HG02798 (cell line): ENCODE results near the gene PTMS.
"Not testable (repeated sequence)": the region's sequence is repeated elsewhere in the genome, so short reads cannot be mapped to it uniquely, and the experiment has no call there.

Experiments
- ATAC-seq: cut with Tn5 transposase; IDR thresholded peaks from one replicate; pipeline ENCODE4 v1.9.1; 2021; ENCODE audit warnings: mild to moderate bottlenecking; ENCODE audit not compliant: unreplicated experiment, poor library complexity

The PTMS gene, protein sequence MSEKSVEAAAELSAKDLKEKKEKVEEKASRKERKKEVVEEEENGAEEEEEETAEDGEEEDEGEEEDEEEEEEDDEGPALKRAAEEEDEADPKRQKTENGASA

DNA sequence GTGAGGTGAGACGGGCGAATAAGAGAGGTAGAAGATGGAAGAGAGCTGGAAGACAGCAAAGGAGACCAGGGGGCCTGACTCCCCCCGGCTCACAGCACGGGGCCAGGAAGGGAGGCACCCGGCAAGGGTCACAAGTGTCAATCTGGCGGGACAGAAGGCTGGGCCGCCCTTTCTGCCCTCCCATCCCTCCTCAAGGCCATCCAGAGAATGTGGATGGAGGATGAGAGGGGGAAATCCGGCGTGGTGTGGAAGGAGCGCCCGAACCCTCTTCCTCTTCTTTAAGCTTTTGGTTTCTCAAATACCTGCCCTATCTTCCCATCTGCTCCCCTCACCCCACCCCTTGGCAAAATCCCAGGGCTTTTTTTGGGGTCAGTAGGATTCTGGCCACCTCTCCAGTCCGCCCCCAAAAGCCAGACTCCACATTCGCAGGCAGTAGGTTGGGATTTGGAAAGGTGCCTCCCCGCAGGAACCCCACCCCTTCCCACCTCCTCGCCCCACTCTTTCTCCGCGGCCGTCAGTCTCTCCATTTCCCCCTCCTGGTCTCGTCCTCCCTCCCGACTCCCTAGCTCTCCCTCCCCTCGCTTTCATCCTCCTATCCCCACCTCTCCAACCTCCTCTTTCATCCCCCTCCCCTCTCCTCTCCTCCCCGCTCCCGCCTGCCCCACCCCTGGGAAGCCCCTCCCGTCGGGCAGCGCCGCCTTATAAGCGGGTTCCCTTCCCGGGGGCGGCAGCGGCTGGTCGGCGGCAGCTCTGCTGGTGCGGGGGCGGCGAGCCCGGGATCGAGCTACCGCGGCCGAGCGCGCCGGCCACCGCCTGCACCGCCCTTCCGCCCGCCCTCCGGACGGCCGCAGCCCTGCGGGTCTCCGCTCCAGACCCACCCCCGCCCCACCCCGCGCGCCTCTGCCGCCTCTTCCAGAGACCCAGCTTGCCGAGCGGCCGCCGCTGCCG is at the start of gene PTMS:
TSS of gene PTMS (plus strand) at position 730 of the 948 bp plus-strand sequence. CDS start 343 bp downstream, outside the sequence.
- ATAC-seq, result peak; percentile 26

DNA sequence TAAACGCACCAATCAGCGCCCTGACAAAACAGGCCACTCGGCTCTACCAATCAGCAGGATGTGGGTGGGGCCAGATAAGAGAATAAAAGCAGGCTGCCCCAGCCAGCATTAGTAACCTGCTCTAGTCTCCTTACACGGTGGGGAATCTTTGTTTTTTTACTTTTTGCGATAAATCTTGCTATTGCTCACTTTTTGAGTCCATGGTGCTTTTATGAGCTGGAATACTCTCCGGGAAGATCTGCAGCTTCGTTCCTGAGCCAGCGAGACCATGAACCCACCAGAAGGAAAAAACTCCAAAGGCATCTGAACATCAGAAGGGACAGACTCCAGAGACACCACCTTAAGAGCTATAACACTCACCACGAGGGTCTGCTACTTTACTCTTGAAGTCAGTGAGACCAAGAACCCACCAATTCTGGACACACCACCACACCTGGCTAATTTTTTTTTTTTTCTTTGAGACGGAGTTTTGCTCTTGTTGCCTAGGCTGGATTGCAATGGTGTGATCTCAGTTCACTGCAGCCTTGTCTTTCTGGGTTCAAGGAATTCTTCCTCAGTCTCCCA is 49.2 kb upstream of the PTMS start:
- no peak for ATAC-seq

DNA sequence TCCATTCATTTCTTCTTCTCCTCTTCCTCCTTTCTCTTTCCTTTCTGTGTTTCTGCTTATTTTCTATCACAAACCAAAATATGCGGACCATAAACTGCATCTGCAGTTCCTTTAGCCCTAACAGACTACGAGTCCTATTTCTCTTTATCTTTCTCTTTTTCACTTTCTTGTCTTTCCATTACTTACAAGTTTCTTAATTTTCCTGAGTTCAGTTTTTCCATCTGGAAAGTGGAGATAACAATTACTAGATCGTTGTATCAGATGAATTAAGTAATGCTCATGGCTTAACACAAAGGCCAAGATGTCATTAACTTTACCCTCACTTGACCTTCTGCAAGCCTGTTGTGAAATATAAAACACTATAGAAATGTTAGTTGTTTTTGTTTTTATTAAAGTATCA is 43.3 kb upstream of the PTMS start:
- no peak for ATAC-seq

DNA sequence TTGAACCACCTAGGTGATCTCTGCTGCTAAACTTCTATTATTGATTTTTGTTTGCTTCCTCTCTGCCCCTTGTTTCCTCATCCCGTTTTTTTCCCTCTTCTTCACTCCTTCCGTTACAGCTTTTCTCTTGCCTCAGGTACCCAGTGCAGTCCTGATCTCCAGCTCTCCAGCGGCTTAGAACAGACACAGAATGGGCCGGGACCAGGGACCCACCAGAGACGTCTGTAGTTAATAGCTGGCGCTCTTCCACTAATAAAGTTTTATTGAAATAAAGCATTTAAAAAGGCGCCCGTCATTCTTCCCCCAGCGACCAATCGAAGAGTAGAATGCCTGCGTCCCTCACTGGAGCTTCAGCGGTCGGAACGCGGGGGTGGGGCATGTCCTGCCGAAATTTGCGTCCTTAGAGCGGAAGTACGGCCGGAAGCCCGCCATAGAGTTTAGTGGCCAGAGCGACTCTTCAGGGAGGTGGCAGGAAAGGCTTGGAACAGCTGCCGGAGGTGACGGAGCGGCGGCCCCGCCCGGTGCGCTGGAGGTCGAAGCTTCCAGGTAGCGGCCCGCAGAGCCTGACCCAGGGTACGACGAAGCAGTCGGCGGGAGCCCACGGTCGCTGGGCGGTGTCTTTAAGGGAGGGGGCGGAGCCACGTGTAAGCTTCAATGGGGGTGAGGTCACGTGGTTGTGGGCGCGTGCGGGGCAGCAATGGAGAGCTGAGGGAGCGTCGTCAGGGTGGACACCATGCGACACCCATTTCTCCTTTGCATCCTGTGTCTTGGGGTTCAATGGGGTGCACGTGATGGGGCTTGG is 42.4 kb upstream of the PTMS start, which contains the start of gene COPS7A:
TSS of gene COPS7A (plus strand) at position 440 of the 802 bp plus-strand sequence. CDS start 611 bp downstream, outside the sequence.
- ATAC-seq, result peak; percentile 96

DNA sequence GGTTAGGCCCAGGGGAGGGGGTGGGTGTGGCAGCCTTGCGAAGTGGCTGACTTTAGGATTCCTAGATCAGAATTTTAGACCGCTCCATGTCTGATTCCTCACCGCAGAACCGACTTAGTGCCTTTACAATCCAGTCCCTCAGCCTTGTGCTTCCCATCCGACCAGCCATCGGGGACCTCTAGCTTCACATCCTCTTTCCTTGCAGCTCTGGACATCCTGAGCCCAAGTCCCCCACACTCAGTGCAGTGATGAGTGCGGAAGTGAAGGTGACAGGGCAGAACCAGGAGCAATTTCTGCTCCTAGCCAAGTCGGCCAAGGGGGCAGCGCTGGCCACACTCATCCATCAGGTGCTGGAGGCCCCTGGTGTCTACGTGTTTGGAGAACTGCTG is 41.8 kb upstream of the PTMS start:
- peak; percentile 9 for ATAC-seq

DNA sequence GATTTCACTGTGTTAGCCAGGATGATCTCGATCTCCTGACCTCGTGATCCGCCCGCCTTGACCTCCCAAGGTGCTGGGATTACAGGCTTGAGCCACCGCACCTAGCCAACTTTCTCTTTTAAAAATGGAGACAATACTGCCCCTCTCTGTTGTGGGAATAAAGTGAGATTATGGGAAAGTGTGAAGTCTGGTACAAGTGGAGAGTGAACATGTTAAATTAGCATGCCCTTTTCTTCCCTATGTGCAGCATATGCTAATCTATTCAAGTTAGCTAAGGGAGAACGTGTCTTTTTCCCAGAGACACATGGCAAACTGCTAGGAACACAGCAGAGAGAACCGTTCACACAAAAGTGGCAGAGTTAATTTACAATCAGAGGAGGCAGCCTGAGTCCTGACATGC is 40.8 kb upstream of the PTMS start:
- ATAC-seq, result no peak

DNA sequence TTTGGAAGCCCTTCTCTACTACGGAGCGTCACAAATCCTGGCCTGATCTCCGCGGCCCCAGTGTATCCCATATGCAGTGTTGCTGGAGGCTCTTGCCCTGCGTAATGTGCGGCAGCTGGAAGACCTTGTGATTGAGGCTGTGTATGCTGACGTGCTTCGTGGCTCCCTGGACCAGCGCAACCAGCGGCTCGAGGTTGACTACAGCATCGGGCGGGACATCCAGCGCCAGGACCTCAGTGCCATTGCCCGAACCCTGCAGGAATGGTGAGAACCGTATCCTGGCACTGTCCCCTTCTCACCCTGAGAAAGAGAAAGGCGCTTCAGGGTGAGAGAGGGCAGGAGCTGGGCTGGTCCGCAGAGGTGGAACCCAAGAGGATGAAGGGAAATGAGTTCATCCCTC is 37.0 kb upstream of the PTMS start:
- ATAC-seq, result no peak

DNA sequence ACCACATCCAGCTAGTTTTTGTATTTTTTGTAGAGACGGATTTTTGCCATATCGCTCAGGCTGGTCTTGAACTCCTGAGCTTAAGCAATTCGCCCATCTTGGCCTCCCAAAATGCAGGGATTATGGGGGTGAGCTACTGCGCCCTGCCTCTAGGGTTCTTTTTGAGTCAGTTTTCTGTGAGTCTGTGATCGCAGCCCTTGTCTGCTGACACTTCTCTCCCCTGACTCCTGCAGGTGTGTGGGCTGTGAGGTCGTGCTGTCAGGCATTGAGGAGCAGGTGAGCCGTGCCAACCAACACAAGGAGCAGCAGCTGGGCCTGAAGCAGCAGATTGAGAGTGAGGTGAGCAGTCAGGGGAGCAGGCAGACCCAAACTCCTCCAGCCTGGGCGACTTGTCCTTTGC is 36.0 kb upstream of the PTMS start:
- no peak for ATAC-seq

DNA sequence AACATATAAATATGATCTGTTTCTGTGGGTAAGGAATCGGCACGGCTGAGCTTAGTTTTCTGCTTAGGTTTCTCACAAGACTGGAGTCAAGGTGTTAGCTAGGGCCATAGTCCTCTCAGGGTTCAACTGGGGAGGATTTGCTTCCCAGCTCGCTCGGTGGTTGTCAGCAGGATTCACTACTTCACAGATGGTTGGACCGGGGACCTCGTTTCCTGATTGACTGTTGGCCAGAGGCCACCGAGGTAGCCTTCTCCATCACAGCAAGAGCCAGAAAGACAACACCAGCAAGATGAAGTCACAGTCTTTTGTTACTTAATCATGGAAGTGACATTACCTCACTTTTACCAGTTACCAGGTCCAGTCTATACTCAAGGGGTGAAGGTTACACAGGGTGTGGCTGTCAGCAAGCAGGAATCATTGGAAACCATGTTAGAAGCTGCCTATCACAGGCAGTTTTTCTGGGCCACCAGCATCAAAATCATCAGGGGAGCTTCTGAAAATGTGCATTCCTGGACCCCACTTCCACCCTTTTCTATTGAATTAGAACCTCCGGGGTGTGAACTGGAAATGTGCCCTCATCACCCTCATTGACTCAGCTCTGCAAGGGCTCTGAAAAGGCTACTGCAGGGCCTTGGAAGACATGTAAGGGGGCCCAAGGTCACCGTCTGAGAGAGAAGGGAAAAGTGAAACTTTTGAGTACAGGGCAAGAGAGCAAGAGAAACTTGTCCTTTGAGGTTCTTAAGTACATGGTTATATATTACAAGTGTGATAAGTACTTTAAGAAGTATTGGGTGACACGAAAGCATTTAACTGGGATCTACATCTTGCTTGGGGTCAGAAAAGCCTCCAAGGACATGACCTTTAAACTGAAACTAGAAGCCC is 31.4 kb upstream of the PTMS start:
- ATAC-seq, result no peak

DNA sequence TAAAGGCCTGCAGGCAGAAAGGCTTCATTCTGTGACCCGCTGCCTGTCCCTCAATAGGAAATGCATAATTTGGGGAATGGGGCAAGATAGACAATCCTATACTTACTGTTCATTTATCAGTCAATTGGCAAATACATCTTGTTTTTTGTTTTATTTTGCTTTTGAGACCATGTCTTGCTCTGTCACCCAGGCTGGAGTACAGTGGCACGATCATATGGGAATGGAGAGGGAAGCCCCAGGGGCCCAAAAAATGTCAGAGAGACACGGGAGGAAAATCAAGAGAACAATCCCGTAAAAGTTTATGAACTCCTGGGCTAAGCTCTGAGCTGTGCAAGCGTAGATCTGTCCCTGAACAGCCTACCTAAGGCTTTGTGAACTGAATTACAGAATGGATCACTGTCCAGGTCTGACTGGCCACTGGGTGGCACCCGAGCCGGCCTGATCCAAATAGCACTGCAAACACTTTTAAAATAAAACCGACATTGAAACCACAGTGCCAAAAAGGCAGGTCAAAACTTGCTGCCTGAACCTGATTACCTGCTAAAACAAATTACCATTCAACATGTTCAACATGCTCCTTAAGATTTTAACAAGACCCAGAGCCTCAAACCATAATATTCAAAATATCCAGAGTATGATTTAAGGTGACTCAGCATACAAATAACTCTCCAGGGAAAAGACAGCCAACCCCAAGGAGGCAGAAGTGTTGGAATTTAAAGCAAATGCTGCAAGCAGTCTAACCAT is 30.5 kb upstream of the PTMS start:
- ATAC-seq, result peak; percentile 32

DNA sequence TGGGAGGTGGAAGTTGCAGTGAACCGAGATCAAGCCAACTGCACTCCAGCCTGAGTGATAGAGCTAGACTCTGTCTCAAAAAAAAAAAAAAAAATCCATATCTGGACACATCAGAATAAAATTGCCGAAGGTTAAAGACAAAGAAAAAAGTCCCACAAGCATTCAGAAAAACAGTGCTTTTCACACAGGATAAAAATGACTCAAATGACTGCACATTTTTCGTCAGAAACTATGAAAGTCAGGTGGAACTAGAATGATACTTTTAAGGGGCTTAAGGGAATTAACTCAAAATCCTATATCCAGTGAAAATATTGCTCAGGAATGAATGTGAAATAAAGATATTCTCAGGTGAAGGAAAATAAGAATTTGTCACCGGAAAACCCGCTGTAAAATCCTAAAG is 29.4 kb upstream of the PTMS start:
- no peak for ATAC-seq

DNA sequence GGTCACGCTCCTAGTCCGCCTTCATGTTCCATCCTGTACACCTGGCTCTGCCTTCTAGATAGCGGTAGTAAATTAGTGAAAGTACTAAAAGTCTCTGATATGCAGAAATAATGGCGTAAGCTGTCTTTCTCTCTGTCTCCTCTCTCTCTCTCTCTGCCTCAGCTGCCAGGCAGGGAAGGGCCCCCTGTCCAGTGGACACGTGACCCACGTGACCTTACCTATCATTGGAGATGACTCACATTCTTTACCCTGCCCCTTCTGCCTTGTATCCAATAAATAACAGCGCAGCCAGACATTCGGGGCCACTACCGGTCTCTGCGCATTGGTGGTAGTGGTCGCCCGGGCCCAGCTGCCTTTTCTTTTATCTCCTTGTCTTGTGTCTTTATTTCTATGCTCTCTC is 24.1 kb upstream of the PTMS start:
- not testable (repeated sequence) for ATAC-seq

DNA sequence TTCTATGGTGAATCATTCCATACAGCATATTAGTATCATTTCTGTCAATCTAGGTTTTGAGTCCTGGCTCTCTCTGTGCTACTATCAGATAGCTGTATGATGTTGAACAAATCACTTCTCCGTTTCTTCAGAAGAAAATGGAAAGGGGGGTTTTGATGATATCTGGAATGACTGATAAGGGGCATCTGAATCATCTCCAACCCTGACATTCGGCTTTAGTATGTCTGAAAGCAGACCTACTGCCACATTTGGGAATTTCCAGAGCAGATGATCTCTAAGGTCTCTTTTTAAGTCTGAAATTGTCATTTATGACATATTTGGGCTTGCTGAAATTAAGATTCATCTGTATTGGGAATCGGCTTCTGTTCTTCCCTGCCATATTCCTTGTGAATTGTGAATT is 23.3 kb upstream of the PTMS start:
- no peak for ATAC-seq

DNA sequence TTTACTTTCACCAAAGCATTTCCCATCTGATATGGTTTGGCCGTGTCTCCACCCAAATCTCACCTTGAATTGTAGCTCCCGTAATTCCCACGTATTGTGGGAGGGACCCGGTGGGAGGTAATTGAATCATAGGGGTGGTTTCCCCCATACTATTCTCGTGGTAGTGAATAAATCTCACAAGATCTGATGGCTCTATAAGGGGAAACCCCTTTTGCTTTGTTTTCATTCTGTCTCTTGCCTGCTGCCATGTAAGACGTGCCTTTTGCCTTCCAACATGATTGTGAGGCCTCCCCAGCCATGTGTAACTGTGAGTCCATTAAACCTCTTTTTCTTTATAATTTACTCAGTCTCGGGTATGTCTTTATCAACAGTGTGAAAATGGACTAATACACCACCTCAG is 22.9 kb upstream of the PTMS start:
- ATAC-seq, result not testable (repeated sequence)

DNA sequence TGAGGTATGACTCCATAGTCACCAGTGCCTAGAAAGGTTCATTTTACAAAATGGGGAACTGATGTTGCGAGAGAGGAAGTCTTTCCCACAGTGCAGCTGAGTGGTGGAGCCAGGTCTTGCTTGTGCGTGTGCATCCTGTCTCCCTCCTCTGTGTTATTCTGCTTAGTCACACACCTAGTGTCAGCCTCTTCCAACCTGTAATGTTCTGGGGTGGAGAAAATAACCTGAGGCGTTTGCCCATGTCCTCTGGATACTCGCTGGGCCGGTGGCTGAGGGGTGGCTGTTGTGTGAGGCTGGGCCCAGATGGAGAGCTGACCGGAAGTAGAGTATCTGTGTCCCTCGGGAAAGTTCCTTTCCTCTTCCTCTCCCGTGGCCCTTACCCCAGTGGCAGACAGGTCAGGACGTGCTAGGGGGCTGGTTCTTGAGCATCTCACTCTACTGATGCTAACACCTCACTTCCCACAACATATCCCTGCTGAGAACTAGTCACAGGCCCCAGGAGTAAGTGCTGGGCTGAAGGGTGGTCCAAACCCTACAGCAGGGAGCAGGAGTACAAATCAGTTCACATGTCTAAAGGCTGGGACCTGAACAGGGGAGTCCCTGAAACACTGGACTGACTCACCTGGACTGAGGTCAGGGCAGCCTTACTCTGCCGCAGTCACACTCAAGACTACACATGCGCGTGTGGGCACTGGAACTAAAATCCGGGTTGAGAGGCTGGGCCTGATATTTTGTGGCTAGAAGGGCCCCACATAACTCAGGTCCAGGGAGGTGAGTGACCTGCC is 20.2 kb upstream of the PTMS start:
- no peak for ATAC-seq

DNA sequence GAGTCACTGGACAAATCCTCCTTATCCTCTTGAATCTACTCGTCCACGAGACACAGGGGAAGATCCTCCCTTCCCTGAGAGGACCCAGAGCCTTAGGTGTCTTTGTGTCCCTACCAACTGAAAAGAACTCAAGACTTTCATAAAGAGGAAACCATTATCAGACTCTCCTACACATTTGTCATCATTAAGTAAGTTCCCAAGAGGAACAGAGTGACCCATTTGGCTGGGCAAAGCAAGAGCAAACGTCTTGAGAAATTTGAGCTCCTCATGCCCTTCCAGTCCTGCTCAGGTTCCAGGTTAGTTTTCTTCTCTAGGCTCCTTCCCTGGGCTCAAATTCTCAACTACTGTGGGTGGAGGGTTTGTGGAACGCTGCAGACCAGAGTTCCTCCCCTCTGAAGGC is 18.9 kb upstream of the PTMS start:
- no peak for ATAC-seq

DNA sequence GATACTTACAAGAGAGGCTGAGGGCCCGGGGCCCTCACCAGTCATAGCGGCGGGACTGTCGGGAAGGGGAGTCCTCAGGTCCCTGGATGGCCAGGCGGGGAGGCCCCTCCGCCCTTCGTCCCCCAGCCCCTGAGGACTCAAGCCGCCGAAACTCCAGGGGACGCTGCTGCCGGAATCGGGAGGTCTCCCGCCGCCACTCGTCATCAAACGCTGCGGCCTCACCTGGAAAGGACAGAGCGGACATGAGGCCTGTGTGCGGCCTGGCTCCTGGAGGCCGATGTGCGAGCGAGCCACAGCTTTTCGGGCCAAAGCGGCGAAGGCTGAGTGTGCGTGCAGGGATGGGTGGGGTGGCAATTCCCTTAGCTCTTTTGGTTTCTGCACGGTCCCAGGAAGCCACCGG is 17.4 kb upstream of the PTMS start:
- no peak for ATAC-seq

DNA sequence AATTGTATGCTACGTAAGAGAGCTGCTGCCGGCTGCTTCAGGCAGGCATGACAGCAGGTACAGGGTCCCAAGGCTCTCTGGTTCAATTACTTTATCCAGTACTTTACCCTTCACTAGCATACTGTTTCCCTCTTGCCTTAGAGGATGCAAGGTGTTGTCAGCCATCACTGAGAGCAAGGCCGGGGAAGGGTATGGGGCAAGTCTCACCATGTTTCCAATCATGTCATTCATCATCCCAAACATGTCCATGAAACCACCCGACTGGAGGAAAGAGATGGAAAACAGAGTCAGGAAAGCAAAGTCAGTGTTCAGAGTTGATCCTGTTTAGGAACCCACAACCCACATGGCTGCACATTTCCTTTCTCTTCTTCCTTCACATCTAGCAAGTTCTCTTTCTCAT is 15.7 kb upstream of the PTMS start:
- ATAC-seq, result no peak
